Activated naive CD4-positive, alpha-beta T cell treated with anti-CD3 and anti-CD28 coated beads, Interleukin-2, amount 50 U/mL, for 72 hours (primary cell): ENCODE measurements around the gene AGBL3. TPM values are rescaled to one million over a fixed set of nuclear protein-coding genes. Genes with fewer than 3 reads are reported as not detected.

Experiments
- ATAC-seq, 2 donors: fragments of 150-1000 bp; cut with Tn5 transposase; 2 replicates each; pipeline ENCODE4 v1.10.0; 2021; ENCODE audit warnings: mild to moderate bottlenecking in 2 of 2, moderate library complexity in 2 of 2
- DNase-seq, 2 donors: peaks; one replicate each; pipeline ENCODE4 v3.0.0; 2021 to 2022; ENCODE audit warnings: low spot score in 2 of 2
- H3K27ac Mint-ChIP-seq, 2 donors: one replicate each; pipeline ENCODE4 v1.8.0; 2022; ENCODE audit warnings: mild to moderate bottlenecking in 2 of 2, mixed read lengths in 2 of 2
- H3K36me3 Mint-ChIP-seq, 2 donors: one replicate each; pipeline ENCODE4 v1.8.0; 2022; ENCODE audit warnings: mixed read lengths in 2 of 2
- H3K9me3 Mint-ChIP-seq, 2 donors: one replicate each; pipeline ENCODE4 v1.8.0; 2022; ENCODE audit warnings: mixed read lengths in 2 of 2
- total RNA-seq, 2 donors: library from RNA; stranded (reverse); gene quantifications; one replicate each; pipeline ENCODE4 v1.2.3, GENCODE V29; 2022

The AGBL3 gene
- 1 to 10 TPM; 2.3 to 2.4 TPM for total RNA-seq

GRCh38 chr7:134986363-134987251, at the start of gene AGBL3:
AGBL3 (plus strand) TSS chr7:134986508; CDS start chr7:134987934, 1,426 bp downstream.
- DNase-seq (peak; percentile 87 to 93), ATAC-seq (peak; percentile 95 to 97)
- Mint-ChIP-seq H3K36me3 (peaks cover 11 to 17% of the 10 kb centered on the region in 2 donors), H3K27ac (peak within 1 kb of the TSS; percentile 98), H3K9me3 (no peaks in the 10 kb centered on the region)

GRCh38 chr7:134936893-134937510, 49.3 kb upstream of the AGBL3 start:
- H3K36me3 Mint-ChIP-seq: peaks cover 4 to 13% of the 10 kb centered on the region in 2 donors
- ATAC-seq (no peak), DNase-seq (no peak)
- H3K9me3 Mint-ChIP-seq: peaks cover under 1 to 10% of the 10 kb centered on the region in 2 donors
- no peak overlapping the region for H3K27ac Mint-ChIP-seq

GRCh38 chr7:134938141-134938540, 48.2 kb upstream of the AGBL3 start:
- Mint-ChIP-seq H3K36me3 (peaks cover 0 to 4% of the 10 kb centered on the region in 2 donors), H3K9me3 (peaks cover 0 to 2% of the 10 kb centered on the region in 2 donors), H3K27ac (no peak overlapping the region)
- DNase-seq (no peak), ATAC-seq (no peak)

- no peaks in the 10 kb centered on the region for H3K36me3 Mint-ChIP-seq
- DNase-seq (no peak), ATAC-seq (no peak)
- no peak overlapping the region for H3K27ac Mint-ChIP-seq
- H3K9me3 Mint-ChIP-seq: no peaks in the 10 kb centered on the region
Measured at GRCh38 chr7:134939136-134939535, 47.2 kb upstream of the AGBL3 start.

- H3K36me3 Mint-ChIP-seq: no peaks in the 10 kb centered on the region
- DNase-seq (no peak), ATAC-seq (peak in 1 of 2 donors; percentile 54)
- H3K27ac Mint-ChIP-seq: no peak overlapping the region
- no peaks in the 10 kb centered on the region for H3K9me3 Mint-ChIP-seq
Measured at GRCh38 chr7:134940729-134941128, 45.6 kb upstream of the AGBL3 start.

GRCh38 chr7:134941185-134941900, 45.0 kb upstream of the AGBL3 start:
- no peaks in the 10 kb centered on the region for H3K9me3 Mint-ChIP-seq
- ATAC-seq (no peak), DNase-seq (no peak)
- H3K36me3 Mint-ChIP-seq: no peaks in the 10 kb centered on the region
- H3K27ac Mint-ChIP-seq: no peak overlapping the region

GRCh38 chr7:134941952-134942351, 44.4 kb upstream of the AGBL3 start:
- no peak for DNase-seq
- Mint-ChIP-seq H3K9me3 (no peaks in the 10 kb centered on the region), H3K27ac (no peak overlapping the region), H3K36me3 (no peaks in the 10 kb centered on the region)
- no peak for ATAC-seq

- ATAC-seq: no peak
- Mint-ChIP-seq H3K27ac (no peak overlapping the region), H3K9me3 (no peaks in the 10 kb centered on the region), H3K36me3 (no peaks in the 10 kb centered on the region)
- DNase-seq: no peak
Measured at GRCh38 chr7:134942690-134943466, 43.4 kb upstream of the AGBL3 start.

GRCh38 chr7:134943785-134944400, 42.4 kb upstream of the AGBL3 start:
- Mint-ChIP-seq H3K27ac (no peak overlapping the region), H3K36me3 (no peaks in the 10 kb centered on the region), H3K9me3 (no peaks in the 10 kb centered on the region)
- peak in 1 of 2 donors; percentile 38 for ATAC-seq
- DNase-seq: no peak

GRCh38 chr7:134945691-134946090, 40.6 kb upstream of the AGBL3 start:
- Mint-ChIP-seq H3K36me3 (no peaks in the 10 kb centered on the region), H3K27ac (no peak overlapping the region), H3K9me3 (no peaks in the 10 kb centered on the region)
- no peak for DNase-seq
- ATAC-seq: no peak

- Mint-ChIP-seq H3K36me3 (no peaks in the 10 kb centered on the region), H3K27ac (peak overlapping the region in 1 of 2 donors; percentile 4), H3K9me3 (no peaks in the 10 kb centered on the region)
- ATAC-seq (peak in 1 of 2 donors; percentile 76), DNase-seq (no peak)
Measured at GRCh38 chr7:134946260-134946659, 40.0 kb upstream of the AGBL3 start.

- H3K9me3 Mint-ChIP-seq: no peaks in the 10 kb centered on the region
- H3K27ac Mint-ChIP-seq: no peak overlapping the region
- no peak for DNase-seq
- H3K36me3 Mint-ChIP-seq: no peaks in the 10 kb centered on the region
- no peak for ATAC-seq
Measured at GRCh38 chr7:134947329-134947728, 39.0 kb upstream of the AGBL3 start.

- H3K9me3 Mint-ChIP-seq: no peaks in the 10 kb centered on the region
- no peak for ATAC-seq
Measured at GRCh38 chr7:134947831-134948230, 38.5 kb upstream of the AGBL3 start.

GRCh38 chr7:134948246-134948645, 38.1 kb upstream of the AGBL3 start:
- H3K36me3 Mint-ChIP-seq: no peaks in the 10 kb centered on the region
- DNase-seq (no peak), ATAC-seq (no peak)
- no peaks in the 10 kb centered on the region for H3K9me3 Mint-ChIP-seq
- H3K27ac Mint-ChIP-seq: no peak overlapping the region

More at GRCh38 chr7:134947831-134948230, 38.5 kb upstream of the AGBL3 start:
- Mint-ChIP-seq H3K27ac (no peak overlapping the region), H3K36me3 (no peaks in the 10 kb centered on the region)
- DNase-seq: no peak

GRCh38 chr7:134948736-134949135, 37.6 kb upstream of the AGBL3 start:
- ATAC-seq: no peak
- Mint-ChIP-seq H3K27ac (no peak overlapping the region), H3K36me3 (no peaks in the 10 kb centered on the region), H3K9me3 (no peaks in the 10 kb centered on the region)
- no peak for DNase-seq

- H3K27ac Mint-ChIP-seq: no peak overlapping the region
- DNase-seq (no peak), ATAC-seq (no peak)
- H3K9me3 Mint-ChIP-seq: no peaks in the 10 kb centered on the region
- H3K36me3 Mint-ChIP-seq: no peaks in the 10 kb centered on the region
Measured at GRCh38 chr7:134949171-134949570, 37.1 kb upstream of the AGBL3 start.
